NB4 (cell line): ENCODE data around the gene TRIM34.

Experiments
- POLR2A ChIP-seq: IDR thresholded peaks from 2 replicates; pipeline ENCODE4 v1.6.1; 2011; ENCODE audit warnings: mild to moderate bottlenecking; ENCODE audit not compliant: insufficient read length; ENCODE audit errors: extremely low read depth
- TF ChIP-seq, protein P1 (sequence below): IDR thresholded peaks from one replicate; pipeline ENCODE4 v1.5.1; 2012; ENCODE audit warnings: low read depth, low read length
- TF ChIP-seq, protein P2 (sequence below): IDR thresholded peaks from 2 replicates; pipeline ENCODE4 v1.6.1; 2011; ENCODE audit warnings: low read depth, low read length

DNA sequence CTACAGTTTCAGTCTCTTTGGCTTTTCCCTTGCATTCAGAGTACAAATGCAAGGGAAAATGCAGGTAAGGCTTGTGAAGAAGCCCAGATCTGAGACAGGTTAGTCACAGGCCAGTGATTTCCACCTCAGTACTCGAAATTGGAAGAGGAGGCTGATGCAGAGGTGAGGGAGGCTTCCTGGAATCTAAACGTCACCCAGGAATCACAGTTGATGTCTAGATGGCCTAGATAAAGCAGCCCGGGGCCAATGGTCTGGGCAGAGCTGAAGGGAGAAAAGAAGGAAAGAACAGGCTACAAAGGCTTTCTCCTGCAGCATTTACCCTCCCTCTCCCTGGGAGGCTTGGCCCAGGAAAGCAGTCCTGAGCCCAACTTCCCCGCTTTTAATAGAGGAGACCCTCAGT, 19.9 kb upstream of the TRIM34 start:
- TF ChIP-seq, protein P1, sequence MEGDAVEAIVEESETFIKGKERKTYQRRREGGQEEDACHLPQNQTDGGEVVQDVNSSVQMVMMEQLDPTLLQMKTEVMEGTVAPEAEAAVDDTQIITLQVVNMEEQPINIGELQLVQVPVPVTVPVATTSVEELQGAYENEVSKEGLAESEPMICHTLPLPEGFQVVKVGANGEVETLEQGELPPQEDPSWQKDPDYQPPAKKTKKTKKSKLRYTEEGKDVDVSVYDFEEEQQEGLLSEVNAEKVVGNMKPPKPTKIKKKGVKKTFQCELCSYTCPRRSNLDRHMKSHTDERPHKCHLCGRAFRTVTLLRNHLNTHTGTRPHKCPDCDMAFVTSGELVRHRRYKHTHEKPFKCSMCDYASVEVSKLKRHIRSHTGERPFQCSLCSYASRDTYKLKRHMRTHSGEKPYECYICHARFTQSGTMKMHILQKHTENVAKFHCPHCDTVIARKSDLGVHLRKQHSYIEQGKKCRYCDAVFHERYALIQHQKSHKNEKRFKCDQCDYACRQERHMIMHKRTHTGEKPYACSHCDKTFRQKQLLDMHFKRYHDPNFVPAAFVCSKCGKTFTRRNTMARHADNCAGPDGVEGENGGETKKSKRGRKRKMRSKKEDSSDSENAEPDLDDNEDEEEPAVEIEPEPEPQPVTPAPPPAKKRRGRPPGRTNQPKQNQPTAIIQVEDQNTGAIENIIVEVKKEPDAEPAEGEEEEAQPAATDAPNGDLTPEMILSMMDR, result no peak
- TF ChIP-seq, protein P2, sequence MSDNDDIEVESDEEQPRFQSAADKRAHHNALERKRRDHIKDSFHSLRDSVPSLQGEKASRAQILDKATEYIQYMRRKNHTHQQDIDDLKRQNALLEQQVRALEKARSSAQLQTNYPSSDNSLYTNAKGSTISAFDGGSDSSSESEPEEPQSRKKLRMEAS, result no peak
- no peak for TF ChIP-seq POLR2A
